ENCODE data around the gene TUT4. TPM values are rescaled to one million over a fixed set of nuclear protein-coding genes. Genes with fewer than 3 reads are reported as not detected.

The TUT4 gene
- total and polyA plus RNA-seq, 4 donors = 16.4 to 142 (median 28.5) TPM

DNA sequence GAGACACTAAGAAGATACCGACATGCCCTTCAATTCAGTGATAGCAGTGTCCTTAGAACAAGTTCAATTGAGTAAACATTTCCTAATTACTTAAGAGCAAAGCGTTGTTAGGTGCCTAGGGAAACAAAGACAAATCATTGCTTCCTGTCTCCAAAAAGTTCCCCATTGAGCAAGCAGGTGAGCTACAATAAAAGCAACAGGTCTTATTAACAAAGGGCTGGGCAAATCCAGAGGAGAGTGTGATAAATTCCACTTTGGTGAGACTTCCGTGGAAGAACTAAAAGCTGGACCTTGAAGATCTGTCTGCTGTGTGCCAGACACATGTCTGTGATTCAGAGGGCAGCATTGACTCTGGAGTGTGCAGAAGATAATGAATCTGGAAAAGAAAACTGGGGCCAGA lies 1.9 kb upstream of the TUT4 start:
- H3K4me3 ChIP-seq = no peak overlapping the region
- H3K4me1 ChIP-seq (ENCODE audit: control insufficient read depth in 5 of 5, insufficient read depth in 5 of 5, low read length in 5 of 5) = peaks cover 0 to 31% (median 6%) of the 10 kb centered on the region in 5 donors
- no peaks in the 10 kb centered on the region for H3K9me3 ChIP-seq (ENCODE audit: control insufficient read depth in 4 of 4, insufficient read depth in 3 of 4, low read length in 3 of 4)
- H3K27ac ChIP-seq (ENCODE audit: low read depth in 1 of 2, low read length in 1 of 2) = no peak overlapping the region
- WGBS, 2 donors = 33 to 36% methylated on average over 3 of the region's 3 CpGs
- no peaks in the 10 kb centered on the region for H3K27me3 ChIP-seq (ENCODE audit: control insufficient read depth in 3 of 3, insufficient read depth in 3 of 3, low read length in 2 of 3)
- DNase-seq (peak in 1 of 3 donors; percentile 31), ATAC-seq (ENCODE audit: insufficient read depth, low FRiP score) (no peak)
- peak overlapping the region in 1 of 2 donors; percentile 93 for H3K9ac ChIP-seq (ENCODE audit: insufficient read depth in 1 of 2, low read length in 2 of 2)
- no peaks in the 10 kb centered on the region for H3K36me3 ChIP-seq (ENCODE audit: control insufficient read depth in 4 of 4, insufficient read depth in 4 of 4, low read length in 4 of 4)
- TF ChIP-seq CTCF (IDR thresholded peaks at IDR 0.05; ENCODE audit: control extremely low read depth, extremely low read depth) = no peak

DNA sequence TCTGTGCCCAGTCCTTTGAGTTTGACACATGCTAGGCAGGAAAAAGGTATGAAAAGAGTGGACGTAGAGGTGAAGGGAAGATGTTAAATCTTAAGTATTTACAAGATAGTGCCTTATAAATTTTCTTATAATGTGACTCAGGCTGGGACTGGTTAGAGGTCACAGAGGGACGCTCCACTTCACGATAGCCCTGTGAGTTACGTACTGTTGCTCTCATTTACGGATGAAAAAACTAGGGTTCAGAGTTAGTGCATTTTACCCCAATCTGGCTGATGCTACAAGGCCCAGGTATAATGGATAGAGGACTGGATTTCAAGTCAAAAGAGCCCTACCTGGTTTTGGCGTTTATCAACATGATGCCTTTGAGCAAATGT lies 1.4 kb upstream of the TUT4 start:
- Histone ChIP-seq H3K4me1 (ENCODE audit: control insufficient read depth in 5 of 5, insufficient read depth in 5 of 5, low read length in 5 of 5) (peaks cover 0 to 31% (median 7%) of the 10 kb centered on the region in 5 donors), H3K4me3 (no peak overlapping the region), H3K9me3 (ENCODE audit: control insufficient read depth in 4 of 4, insufficient read depth in 3 of 4, low read length in 3 of 4) (no peaks in the 10 kb centered on the region), H3K27ac (ENCODE audit: low read depth in 1 of 2, low read length in 1 of 2) (no peak overlapping the region), H3K36me3 (ENCODE audit: control insufficient read depth in 4 of 4, insufficient read depth in 4 of 4, low read length in 4 of 4) (no peaks in the 10 kb centered on the region), H3K9ac (ENCODE audit: insufficient read depth in 1 of 2, low read length in 2 of 2) (peak overlapping the region; percentile 72 to 93), H3K27me3 (ENCODE audit: control insufficient read depth in 3 of 3, insufficient read depth in 3 of 3, low read length in 2 of 3) (no peaks in the 10 kb centered on the region)
- no peak for ATAC-seq (ENCODE audit: insufficient read depth, low FRiP score)
- 66 to 78% methylated on average over 6 of the region's 6 CpGs for WGBS, 2 donors
- TF ChIP-seq CTCF (IDR thresholded peaks at IDR 0.05; ENCODE audit: control extremely low read depth, extremely low read depth) = no peak
- peak in 1 of 3 donors; percentile 35 for DNase-seq

GRCh38 chr1:52553362-52554266 lies 722 bp upstream of the TUT4 start:
- TF ChIP-seq CTCF (IDR thresholded peaks at IDR 0.05; ENCODE audit: control extremely low read depth, extremely low read depth) = no peak
- Histone ChIP-seq H3K36me3 (ENCODE audit: control insufficient read depth in 4 of 4, insufficient read depth in 4 of 4, low read length in 4 of 4) (no peaks in the 10 kb centered on the region), H3K9ac (ENCODE audit: insufficient read depth in 1 of 2, low read length in 2 of 2) (peak overlapping the region; percentile 72 to 93), H3K27ac (ENCODE audit: low read depth in 1 of 2, low read length in 1 of 2) (peak overlapping the region; percentile 73 to 91), H3K27me3 (ENCODE audit: control insufficient read depth in 3 of 3, insufficient read depth in 3 of 3, low read length in 2 of 3) (no peaks in the 10 kb centered on the region), H3K4me1 (ENCODE audit: control insufficient read depth in 5 of 5, insufficient read depth in 5 of 5, low read length in 5 of 5) (peaks cover 0 to 31% (median 9%) of the 10 kb centered on the region in 5 donors), H3K9me3 (ENCODE audit: control insufficient read depth in 4 of 4, insufficient read depth in 3 of 4, low read length in 3 of 4) (no peaks in the 10 kb centered on the region), H3K4me3 (peak overlapping the region; percentile 69)
- DNase-seq (peak; percentile 95 to 96 (median 95)), ATAC-seq (ENCODE audit: insufficient read depth, low FRiP score) (peak; percentile 90)
- 3 to 4% methylated on average over 53 to 66 of the region's 66 CpGs for WGBS, 2 donors

Data from lung (tissue), 12 donors.